GM23248 (cell line): ENCODE results near the gene ATP2B1.

ENCODE experiments used
- EZH2 ChIP-seq: fragments of 200-600 bp; sonication (generic); IDR thresholded peaks from 2 replicates; pipeline ENCODE4 v1.6.1; 2018; ENCODE audit warnings: antibody characterized with exemption, mild to moderate bottlenecking; ENCODE audit not compliant: insufficient read depth, poor library complexity, severe bottlenecking
- EZH2phosphoT487 ChIP-seq: fragments of 200-600 bp; sonication (generic); IDR thresholded peaks from 2 replicates; pipeline ENCODE4 v1.6.1; 2018; ENCODE audit warnings: antibody characterized with exemption, moderate library complexity, mild to moderate bottlenecking, low read depth; ENCODE audit not compliant: insufficient read depth

DNA sequence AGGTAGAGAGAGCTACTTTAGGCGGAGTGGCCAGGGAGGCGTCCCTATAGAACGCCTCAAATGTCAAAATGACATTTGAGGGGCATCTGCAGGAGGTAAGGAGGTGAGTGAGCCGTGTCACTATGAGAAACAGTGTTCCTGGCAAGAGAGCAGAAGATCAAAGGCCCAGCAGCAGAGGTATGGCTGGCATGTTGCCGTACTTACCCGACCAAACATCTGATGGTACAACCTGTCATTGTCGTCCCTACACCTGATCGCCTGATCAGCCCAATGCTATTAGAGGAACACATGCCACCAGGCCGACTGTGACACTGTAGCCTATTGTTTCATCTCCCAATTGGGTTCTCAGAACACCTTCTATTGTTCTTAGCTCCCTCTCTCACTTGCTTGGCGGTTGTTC is 148.9 kb downstream of the ATP2B1 start:
- TF ChIP-seq EZH2 (no peak), EZH2phosphoT487 (no peak)
